Left lung (tissue), 10 donors: ENCODE data around the gene PAPPA. TPM values are rescaled to one million over a fixed set of nuclear protein-coding genes. Genes with fewer than 3 reads are reported as not detected.

ENCODE experiments used
- ATAC-seq: fragments of 200-7000 bp; cut with Tn5 transposase; one replicate; pipeline ENCODE4 v1.9.1; 2020; ENCODE audit warnings: moderate library complexity
- DNase-seq, 4 donors: peaks; one replicate each; pipeline ENCODE4 v3.0.0-alpha.2; 2013 to 2020
- H3K27ac ChIP-seq, 2 donors: fragments of 200-600 bp; sonication (generic) in 1 of 2; one replicate each; pipeline versions ENCODE4 v1.5.0 to v1.8.0; 2020 to 2021
- H3K27me3 ChIP-seq, 2 donors: fragments of 200-600 bp; sonication (generic) in 1 of 2; one replicate each; pipeline versions ENCODE4 v1.5.0 to v1.8.0; 2020 to 2021
- H3K36me3 ChIP-seq, 2 donors: fragments of 200-600 bp; sonication (generic) in 1 of 2; one replicate each; pipeline versions ENCODE4 v1.5.0 to v1.8.0; 2020 to 2021
- H3K4me1 ChIP-seq, 2 donors: fragments of 200-600 bp; one replicate each; pipeline ENCODE4 v1.8.0; 2021
- H3K4me3 ChIP-seq, 2 donors: fragments of 200-600 bp; sonication (generic) in 1 of 2; one replicate each; pipeline versions ENCODE4 v1.5.0 to v1.8.0; 2020 to 2021; ENCODE audit warnings: mild to moderate bottlenecking in 1 of 2
- H3K9me3 ChIP-seq, 2 donors: fragments of 200-600 bp; sonication (generic) in 1 of 2; one replicate each; pipeline versions ENCODE4 v1.5.0 to v1.8.0; 2020 to 2021
- intact Hi-C, 2 donors: fragments of 100-400 bp; cut with DNase I; formaldehyde crosslinking; loops; one replicate each; pipeline versions ENCODE4 v1.11.2 to v1.14.2; 2022
- polyA plus RNA-seq, 6 donors: library from polyadenylated mRNA; unstranded; fragments of 120-200 nt; gene quantifications; one replicate each; pipeline ENCODE4 v1.2.1, GENCODE V29; 2013; ENCODE audit not compliant: insufficient read length in 6 of 6
- total RNA-seq, 2 donors: library from RNA; stranded (reverse); fragmentation: NEBNext Ultra II Directional; extraction: Animal tissue kit (Norgen Biotek cat#: 25700); gene quantifications; one replicate each; pipeline ENCODE4 v1.2.1, GENCODE V29; 2021
- TF ChIP-seq, protein P1 (sequence below), 2 donors: fragments of 200-600 bp; sonication (generic) in 1 of 2; IDR thresholded peaks; one replicate each; pipeline versions ENCODE4 v1.5.0 to v1.8.0; 2021; ENCODE audit warnings: antibody characterized with exemption in 2 of 2
- donor health status: DM: no; HTN: yes; CAD: no.
- donor health status: DM: no; HTN: no; CAD: no.

Gene PAPPA
- total and polyA plus RNA-seq, 8 donors = 1.1 to 9.8 (median 1.3) TPM

GRCh38 chr9:116365056-116365471 lies 211.5 kb downstream of the PAPPA start:
- ATAC-seq (peak; percentile 86), DNase-seq (peak in 2 of 4 donors; percentile 88 to 92)
- H3K4me1 ChIP-seq = no peaks in the 10 kb centered on the region
- intact Hi-C loops = no loop called here
- H3K9me3 ChIP-seq = no peaks in the 10 kb centered on the region
- no peak overlapping the region for H3K27ac ChIP-seq
- H3K36me3 ChIP-seq = no peaks in the 10 kb centered on the region
- TF ChIP-seq, protein P1, sequence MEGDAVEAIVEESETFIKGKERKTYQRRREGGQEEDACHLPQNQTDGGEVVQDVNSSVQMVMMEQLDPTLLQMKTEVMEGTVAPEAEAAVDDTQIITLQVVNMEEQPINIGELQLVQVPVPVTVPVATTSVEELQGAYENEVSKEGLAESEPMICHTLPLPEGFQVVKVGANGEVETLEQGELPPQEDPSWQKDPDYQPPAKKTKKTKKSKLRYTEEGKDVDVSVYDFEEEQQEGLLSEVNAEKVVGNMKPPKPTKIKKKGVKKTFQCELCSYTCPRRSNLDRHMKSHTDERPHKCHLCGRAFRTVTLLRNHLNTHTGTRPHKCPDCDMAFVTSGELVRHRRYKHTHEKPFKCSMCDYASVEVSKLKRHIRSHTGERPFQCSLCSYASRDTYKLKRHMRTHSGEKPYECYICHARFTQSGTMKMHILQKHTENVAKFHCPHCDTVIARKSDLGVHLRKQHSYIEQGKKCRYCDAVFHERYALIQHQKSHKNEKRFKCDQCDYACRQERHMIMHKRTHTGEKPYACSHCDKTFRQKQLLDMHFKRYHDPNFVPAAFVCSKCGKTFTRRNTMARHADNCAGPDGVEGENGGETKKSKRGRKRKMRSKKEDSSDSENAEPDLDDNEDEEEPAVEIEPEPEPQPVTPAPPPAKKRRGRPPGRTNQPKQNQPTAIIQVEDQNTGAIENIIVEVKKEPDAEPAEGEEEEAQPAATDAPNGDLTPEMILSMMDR (IDR thresholded peaks at IDR 0.05) = no peak
- H3K4me3 ChIP-seq = no peak overlapping the region
- no peaks in the 10 kb centered on the region for H3K27me3 ChIP-seq

- intact Hi-C loops = no loop called here
- Histone ChIP-seq H3K4me1 (no peaks in the 10 kb centered on the region), H3K36me3 (no peaks in the 10 kb centered on the region), H3K27me3 (no peaks in the 10 kb centered on the region), H3K9me3 (no peaks in the 10 kb centered on the region), H3K4me3 (no peak overlapping the region), H3K27ac (no peak overlapping the region)
- DNase-seq (no peak), ATAC-seq (no peak)
- TF ChIP-seq, protein P1 (IDR thresholded peaks at IDR 0.05) = no peak
Observed at GRCh38 chr9:116366241-116366640, 212.7 kb downstream of the PAPPA start.

- Histone ChIP-seq H3K27me3 (no peaks in the 10 kb centered on the region), H3K4me3 (no peak overlapping the region), H3K36me3 (no peaks in the 10 kb centered on the region), H3K27ac (no peak overlapping the region), H3K4me1 (no peaks in the 10 kb centered on the region), H3K9me3 (no peaks in the 10 kb centered on the region)
- intact Hi-C loops = no loop called here
- DNase-seq (no peak), ATAC-seq (no peak)
- TF ChIP-seq, protein P1 (IDR thresholded peaks at IDR 0.05) = no peak
Observed at GRCh38 chr9:116368680-116369079, 215.1 kb downstream of the PAPPA start.

DNA sequence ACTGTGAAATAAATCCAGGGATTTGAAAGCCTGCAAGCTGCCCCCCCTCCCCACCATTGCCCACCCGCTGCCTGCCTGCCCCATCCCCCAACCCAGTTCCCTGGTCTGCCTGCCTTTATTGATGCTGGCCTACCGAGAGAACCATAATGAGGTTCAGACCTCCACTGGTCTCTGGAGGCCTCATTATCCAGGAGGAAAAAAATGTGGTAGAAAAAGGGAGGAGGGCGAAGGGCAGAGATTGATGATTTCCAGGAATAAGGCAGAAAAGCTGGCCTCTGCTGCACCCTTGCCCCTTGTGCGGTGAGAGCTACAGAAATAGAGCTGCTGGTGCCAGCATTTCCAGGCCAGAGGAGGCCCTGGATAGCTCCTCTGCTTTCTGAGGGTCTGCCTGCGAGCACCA lies 216.1 kb downstream of the PAPPA start:
- H3K36me3 ChIP-seq = no peaks in the 10 kb centered on the region
- no peaks in the 10 kb centered on the region for H3K9me3 ChIP-seq
- no peaks in the 10 kb centered on the region for H3K4me1 ChIP-seq
- ATAC-seq = no peak
- H3K27ac ChIP-seq = no peak overlapping the region
- no peaks in the 10 kb centered on the region for H3K27me3 ChIP-seq
- DNase-seq = no peak
- TF ChIP-seq, protein P1 (IDR thresholded peaks at IDR 0.05) = no peak
- no peak overlapping the region for H3K4me3 ChIP-seq
- intact Hi-C loops = no loop called here

DNA sequence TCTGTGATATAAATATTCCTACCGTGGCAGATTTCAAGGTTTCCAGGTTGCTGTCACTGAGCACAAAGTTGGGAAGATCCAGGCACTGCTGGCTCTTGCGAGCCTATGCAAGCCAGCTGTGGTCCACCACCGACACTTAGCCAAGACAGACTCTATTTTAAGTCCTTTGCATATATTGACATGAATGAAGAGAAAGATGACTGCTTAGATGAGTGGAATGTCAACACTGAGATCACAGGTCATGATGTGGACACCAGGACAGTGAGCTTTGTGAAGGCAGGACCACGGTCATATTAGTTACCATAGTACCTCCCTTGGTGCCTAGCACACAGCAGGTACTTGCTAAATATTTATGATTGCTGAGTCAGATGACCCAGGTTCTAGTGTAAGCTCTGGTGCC lies 217.0 kb downstream of the PAPPA start:
- Histone ChIP-seq H3K27ac (no peak overlapping the region), H3K4me1 (no peaks in the 10 kb centered on the region), H3K9me3 (no peaks in the 10 kb centered on the region), H3K36me3 (no peaks in the 10 kb centered on the region), H3K27me3 (no peaks in the 10 kb centered on the region), H3K4me3 (no peak overlapping the region)
- TF ChIP-seq, protein P1 (IDR thresholded peaks at IDR 0.05) = no peak
- ATAC-seq (no peak), DNase-seq (peak in 2 of 4 donors; percentile 41 to 62)
- intact Hi-C loops = no loop called here
